Measurements from ENCODE around the gene C1QL1.

The C1QL1 gene

GRCh38 chr17:44912763-44913544 is 55.1 kb downstream of the C1QL1 start:
- DNase-seq: peak; percentile 27

GRCh38 chr17:44911133-44912001 is 56.7 kb downstream of the C1QL1 start:
- peak; percentile 48 for DNase-seq

GRCh38 chr17:44910231-44911106 is 57.6 kb downstream of the C1QL1 start:
- peak; percentile 16 for DNase-seq

All from right forelimb (tissue), 1 donor.